GM20431 (cell line): ENCODE results near the gene ORC4.
"Not testable (repeated sequence)": the region's sequence is repeated elsewhere in the genome, so short reads cannot be mapped to it uniquely, and the experiment has no call there.

ENCODE experiments used
- in situ Hi-C: fragments of 300-500 bp; cut with MseI, MboI; formaldehyde crosslinking; loops from one replicate; pipeline ENCODE4 v1.15.0; 2020; ENCODE audit warnings: low sequenced_read_pairs; ENCODE audit not compliant: unreplicated experiment

The ORC4 gene

GRCh38 chr2:148021059-148021861 is 723 bp upstream of the ORC4 start, which contains the start of gene MBD5:
Gene MBD5 (plus strand): TSS chr2:148021091.
- in situ Hi-C loops: no loop called here

- in situ Hi-C loops: no loop called here
Measured at GRCh38 chr2:148014616-148015015, 5.9 kb downstream of the ORC4 start.

DNA sequence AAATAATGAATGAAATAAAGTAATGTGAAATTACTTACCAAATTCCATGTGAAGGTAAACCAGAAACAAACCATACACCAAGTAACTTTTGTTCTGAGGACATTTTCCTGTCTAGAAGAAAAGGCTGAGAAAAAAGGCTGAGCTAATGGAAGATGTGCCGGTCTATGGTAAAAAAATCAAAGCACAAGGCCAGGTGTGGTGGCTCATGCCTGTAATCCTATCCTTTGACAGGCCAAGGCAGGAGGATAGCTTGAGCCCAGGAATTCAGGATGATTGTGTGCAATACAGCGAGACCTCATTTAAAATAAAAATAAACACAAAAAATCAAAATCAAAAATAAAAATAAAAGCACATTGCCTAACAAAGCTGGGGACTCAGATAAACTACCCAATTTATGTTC is 6.7 kb downstream of the ORC4 start:
- in situ Hi-C loops: no loop called here

DNA sequence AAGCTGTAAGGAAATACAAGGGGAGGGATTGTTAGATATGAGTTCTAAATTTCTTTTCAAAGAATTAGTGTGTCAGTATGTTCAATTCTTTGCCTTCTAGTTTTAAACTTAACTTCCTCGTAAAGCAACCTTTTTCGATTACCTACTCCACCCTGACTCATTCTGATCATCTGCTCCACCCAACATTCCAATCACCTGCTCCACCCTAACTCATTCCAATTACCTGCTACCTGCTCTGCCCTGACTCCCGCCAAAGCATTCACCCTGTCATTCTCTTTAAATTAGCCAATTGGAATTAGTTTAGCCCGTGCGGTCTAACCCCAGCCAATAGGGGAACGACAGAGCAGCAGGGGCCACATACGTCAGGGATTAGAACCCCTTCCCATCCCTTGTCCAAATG is 12.1 kb downstream of the ORC4 start:
- in situ Hi-C loops: not testable (repeated sequence)

GRCh38 chr2:148007219-148007900 is 13.2 kb downstream of the ORC4 start:
- in situ Hi-C loops: no loop called here

DNA sequence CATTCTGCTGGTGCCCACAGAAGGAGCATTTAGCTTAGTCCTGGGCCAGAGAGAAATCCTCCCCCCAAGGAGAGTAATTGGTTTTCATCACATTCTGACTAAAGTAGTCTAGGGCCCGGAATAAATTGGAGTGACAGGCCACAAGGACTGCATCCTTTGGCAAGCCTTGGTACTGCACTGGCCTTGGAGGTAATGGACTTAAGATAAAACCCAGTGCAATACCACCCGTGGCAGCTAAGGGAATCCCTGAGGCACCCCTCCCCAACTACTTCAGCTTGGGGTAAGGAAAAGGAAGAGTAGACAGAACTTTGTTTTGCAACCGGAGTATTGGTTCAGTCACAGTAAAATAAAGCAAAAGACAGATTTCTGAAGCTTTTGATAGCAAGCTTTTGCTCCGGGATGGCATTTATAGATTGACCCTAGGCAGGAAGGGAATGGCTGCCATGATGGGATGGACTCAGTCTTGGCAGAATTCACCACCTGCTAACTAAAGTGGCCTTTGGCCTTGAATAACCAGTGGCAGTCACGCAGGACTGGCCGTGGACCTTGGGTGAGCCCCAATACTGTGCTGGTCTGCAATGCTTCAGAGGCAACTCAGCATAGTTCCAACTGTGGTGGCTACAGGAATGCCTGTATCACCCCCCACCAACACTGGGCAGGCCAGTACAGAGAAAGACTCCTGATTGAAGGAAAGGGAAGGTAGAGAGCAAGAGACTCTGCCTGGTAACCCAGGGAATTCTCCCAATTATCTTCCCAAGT is 14.1 kb downstream of the ORC4 start:
- in situ Hi-C loops: no loop called here

DNA sequence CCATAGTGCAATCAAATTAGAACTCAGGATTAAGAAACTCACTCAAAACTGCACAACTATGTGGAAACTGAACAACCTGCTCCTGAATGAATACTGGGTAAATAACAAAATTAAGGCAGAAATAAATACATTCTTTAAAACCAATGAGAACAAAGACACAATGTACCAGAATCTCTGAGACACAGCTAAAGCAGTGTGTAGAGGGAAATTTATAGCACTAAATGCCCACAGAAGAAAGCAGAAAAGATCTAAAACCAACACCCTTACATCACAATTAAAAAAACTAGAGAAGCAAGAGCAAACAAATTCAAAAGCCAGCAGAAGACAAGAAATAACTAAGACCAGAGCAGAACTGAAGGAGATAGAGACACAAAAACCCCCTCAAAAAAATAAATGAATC is 18.1 kb downstream of the ORC4 start:
- in situ Hi-C loops: not testable (repeated sequence)

DNA sequence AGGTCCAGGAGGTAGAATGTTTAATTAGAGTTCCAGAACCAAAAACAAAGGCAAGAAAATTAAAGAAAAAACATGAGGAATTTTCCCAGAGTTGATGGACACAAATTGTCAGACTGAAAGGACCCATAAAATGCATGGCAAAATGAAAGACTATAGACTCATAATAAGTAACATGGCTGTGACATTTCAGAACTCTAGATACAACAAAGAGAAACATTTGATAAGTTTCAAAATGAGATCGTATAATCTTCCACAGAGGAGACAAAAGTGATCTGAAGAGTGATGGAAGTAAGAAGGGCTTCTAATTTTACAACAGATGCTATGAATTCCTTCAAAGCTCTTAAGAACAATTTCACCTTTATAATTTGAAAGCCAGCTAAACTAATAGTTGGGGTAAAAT is 20.4 kb downstream of the ORC4 start:
- in situ Hi-C loops: no loop called here

DNA sequence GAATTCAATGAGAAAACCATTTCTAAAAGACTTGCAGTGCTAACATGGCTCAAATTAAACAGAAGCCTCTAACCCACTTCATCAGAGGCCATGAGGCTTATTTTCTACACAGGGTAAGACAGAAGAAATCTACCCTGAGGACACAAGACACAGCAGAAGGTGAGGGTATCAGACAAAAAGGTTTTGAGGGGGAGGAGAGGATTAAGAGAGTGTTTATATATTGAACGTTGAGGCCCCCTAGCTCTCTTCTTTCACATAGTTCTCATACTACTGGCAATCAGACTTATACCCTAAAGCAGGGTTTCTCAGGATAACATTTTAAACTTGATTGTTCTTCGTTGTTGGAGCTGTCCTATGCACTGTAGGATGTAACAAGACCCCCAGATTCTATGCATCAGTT is 21.4 kb downstream of the ORC4 start:
- in situ Hi-C loops: loop anchor here (25.0 kb wide), 1 partner anchor 513 kb away; no protein-coding TSS in a partner anchor

DNA sequence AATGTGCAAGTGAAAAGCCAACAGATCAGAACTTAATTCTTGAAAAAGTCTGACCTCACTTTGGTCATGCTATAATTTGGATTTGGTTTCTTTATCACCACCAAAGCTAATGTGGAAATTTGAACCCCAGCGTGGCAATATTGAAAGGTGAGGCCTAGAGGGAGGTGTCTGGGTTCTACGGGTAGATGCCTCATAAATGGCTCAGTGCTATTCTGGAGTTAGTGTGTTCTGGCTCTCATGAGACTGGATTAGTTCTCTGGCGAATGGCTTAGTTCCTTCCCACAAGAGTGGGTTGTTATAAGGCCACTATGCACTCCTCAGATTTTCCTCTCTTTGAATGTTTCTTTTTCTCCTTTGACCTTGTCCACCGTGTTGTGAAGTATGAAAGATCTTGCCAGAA is 22.3 kb downstream of the ORC4 start:
- in situ Hi-C loops: loop anchor here (25.0 kb wide), 1 partner anchor 514 kb away; no protein-coding TSS in a partner anchor

DNA sequence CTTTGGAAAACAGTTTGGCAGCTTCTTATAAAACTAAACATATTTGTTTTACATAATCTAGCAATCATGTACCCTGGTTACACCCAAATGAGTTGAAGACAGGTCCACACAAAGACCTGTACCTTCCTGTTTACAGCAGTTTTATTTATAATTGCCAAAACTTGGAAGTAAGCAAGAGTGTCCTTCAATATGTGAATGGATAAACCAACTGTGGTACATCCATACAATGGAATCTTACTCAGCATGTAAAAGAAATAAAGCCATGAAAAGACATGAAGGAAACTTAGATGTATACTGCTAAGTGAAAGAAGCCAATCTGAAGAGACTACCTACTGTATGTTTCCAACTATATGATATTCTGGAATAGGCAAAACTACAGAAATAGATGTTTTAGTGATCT is 23.7 kb downstream of the ORC4 start:
- in situ Hi-C loops: loop anchor here (25.0 kb wide), 1 partner anchor 515 kb away; no protein-coding TSS in a partner anchor

GRCh38 chr2:147994965-147995364 is 25.6 kb downstream of the ORC4 start:
- in situ Hi-C loops: loop anchor here (25.0 kb wide), 1 partner anchor 517 kb away; no protein-coding TSS in a partner anchor

DNA sequence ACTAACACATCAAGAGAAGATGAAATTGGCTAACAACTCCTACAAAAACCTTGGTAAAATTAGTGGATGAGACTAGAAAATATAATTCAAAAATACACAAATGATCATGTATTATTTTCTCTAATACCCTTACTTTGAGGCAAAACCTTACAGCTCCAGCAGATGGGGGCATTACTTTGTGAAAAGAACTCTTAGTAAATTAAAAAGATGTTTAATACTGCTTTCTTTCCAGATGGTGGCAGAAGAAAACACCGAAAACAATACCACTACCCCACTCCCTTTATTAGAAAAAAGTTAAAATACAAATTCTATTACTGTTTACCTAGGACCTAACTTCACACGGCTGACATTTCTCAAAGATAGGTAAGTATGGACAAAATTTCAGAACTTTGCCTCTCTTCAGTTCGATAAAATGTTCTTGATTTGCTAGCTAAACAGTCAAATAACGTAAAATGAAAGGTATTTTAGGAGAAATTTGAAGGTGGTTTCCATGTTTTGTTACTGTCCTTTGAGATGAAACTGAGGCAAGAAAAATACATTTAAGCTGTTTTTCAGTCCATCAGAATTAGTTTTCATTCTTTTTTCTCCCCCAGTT is 30.6 kb downstream of the ORC4 start:
- in situ Hi-C loops: loop anchor here (25.0 kb wide), 1 partner anchor 522 kb away; no protein-coding TSS in a partner anchor

- in situ Hi-C loops: loop anchor here (25.0 kb wide), 1 partner anchor 523 kb away; no protein-coding TSS in a partner anchor
Measured at GRCh38 chr2:147989102-147989501, 31.4 kb downstream of the ORC4 start.

- in situ Hi-C loops: loop anchor here (25.0 kb wide), 1 partner anchor 531 kb away; no protein-coding TSS in a partner anchor
Measured at GRCh38 chr2:147980940-147981528, 39.5 kb downstream of the ORC4 start.

- in situ Hi-C loops: loop anchor here (25.0 kb wide), 1 partner anchor 535 kb away; no protein-coding TSS in a partner anchor
Measured at GRCh38 chr2:147977679-147978078, 42.9 kb downstream of the ORC4 start.

DNA sequence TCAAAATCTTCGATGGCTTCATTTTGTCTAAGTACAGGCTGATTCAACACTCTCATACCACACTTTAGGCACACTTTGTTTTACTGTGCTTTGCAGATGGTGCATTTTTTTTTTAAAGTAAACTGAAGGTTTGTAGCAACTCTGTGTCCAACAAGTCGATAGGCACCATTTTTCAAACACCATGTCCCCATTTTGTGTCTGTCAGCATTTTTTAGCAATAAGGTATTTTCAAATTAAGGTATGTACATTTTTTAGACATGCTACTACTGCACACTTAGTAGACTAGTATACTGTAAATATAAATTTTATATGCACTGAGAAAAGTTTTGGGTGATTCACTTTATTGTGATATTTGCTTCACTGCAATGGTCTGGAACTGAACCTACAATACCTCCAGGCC is 44.4 kb downstream of the ORC4 start:
- in situ Hi-C loops: loop anchor here (25.0 kb wide), 1 partner anchor 536 kb away; no protein-coding TSS in a partner anchor

- in situ Hi-C loops: no loop called here
Measured at GRCh38 chr2:147968571-147968970, 52.0 kb downstream of the ORC4 start.

DNA sequence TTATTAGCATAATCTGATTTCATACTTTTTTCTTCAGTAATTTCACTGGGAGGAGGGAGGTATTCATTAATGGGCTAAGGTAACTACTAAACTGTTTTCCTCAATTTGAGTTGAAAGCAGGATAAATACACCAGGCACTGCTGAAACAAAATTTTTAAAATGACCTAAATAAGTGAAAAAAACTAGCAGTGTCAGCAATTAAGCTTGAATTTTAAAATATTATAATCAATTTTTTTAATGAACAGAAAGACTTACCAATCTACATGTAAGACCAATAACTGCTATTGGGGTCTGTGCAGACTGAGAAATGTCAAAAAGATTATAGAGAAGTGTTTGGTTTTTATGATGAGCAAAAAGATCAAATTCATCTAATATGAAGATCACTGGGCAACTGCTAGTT is 68.4 kb downstream of the ORC4 start:
- in situ Hi-C loops: no loop called here
